GM21367 (cell line): ENCODE data around the gene MAPKAP1.
"Not testable (repeated sequence)": the region's sequence is repeated elsewhere in the genome, so short reads cannot be mapped to it uniquely, and the experiment has no call there.

Experiments used
- ATAC-seq: cut with Tn5 transposase; IDR thresholded peaks from one replicate; pipeline ENCODE4 v1.9.1; 2021; ENCODE audit not compliant: unreplicated experiment

The MAPKAP1 gene

DNA sequence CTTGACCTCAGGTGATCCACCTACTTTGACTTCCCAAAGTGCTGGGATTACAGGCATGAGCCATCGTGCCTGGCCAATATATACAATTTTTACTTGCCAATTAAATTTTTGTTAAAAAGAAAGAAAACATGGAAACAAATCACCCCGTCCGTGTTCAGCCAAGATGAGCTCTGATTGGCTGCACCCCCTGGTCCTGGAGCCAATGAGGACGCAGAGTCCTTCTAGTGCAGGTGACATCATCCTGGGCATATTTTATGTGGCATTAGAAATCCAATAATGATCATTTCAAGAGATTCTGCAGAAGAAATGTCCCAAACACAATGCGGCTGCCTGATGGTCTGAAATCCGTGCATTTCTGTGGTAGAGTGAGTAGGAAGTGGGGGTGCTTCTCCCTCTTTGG is 285.8 kb downstream of the MAPKAP1 start:
- ATAC-seq, result no peak

DNA sequence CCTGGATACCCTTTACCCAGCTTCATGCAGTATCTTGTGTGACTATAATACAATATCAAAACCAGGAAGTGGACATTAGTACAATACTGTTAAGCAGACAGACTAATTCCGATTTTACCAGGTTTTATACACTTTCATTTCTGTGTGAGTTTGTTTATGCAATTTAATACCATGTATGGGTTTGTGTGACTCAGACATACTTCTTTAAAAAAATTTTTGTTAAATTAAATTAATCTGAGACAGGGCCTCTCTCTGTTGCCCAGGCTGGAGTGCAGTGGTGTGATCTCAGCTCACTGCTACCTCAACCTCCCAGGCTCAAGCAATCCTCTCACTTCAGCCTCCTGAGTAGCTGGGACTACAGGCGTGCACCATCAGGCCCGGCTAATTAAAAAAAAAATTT is 288.6 kb downstream of the MAPKAP1 start:
- ATAC-seq, result no peak

DNA sequence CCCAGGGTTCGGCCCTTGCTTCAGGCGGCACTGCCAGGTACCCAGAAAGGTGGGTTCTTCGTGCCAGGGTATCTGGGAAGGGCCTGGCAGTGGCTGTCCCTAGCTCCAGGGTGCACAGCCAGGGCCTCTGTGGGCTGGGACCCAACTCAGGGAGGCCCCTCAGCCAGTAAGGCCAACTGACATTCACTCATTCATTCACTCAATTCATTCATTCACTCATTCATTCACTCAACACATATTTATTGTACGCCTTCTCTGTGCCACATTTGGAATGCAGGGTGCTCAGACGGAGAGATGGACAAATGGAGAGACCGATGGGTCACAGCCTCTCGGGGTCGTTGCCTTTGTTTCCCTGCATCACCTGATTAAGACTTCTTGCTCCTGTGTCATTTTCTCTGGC is 290.5 kb downstream of the MAPKAP1 start:
- no peak for ATAC-seq

DNA sequence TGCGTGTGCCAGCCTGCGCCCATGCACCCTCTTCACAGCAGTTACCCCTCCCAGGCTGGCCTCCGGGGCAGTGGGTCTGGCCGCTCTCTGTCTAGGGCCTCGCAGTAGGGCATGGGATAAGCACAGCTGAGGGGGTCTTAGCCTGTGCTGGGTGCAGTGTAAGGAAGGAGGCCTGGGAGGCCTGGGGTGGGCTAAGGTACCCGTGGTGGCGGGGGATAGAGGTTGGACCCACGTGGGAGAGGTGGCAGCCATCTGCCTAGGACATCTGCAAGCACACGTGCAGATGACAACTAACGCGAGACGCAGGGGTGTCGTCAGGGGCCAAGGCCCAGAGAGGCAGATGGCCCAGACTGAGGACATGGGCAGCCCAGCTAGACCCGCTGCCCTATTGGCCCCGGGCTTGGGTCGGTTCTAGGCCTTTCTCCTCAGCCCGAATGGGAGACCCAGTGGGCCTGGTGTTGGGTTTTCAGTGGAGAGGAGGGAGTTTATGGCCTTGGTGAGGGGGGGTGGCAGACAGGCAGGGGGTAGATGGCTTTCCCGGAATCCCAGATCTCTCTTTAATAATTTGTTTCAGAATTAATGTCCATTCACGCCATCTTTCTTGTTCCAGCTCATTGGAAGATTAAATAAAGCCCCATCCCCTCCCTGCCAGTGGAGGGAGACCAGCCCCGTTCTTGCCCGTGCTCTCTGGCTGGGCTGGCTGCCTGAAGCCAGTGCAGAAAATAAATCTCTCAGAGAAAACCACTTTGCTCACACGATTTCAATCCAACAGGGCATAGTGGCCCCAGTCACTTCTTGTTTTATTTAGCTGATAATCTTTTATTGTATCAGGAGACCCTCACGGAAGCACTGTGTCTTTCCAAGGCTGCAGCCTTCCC is 291.2 kb downstream of the MAPKAP1 start:
- ATAC-seq, result no peak

DNA sequence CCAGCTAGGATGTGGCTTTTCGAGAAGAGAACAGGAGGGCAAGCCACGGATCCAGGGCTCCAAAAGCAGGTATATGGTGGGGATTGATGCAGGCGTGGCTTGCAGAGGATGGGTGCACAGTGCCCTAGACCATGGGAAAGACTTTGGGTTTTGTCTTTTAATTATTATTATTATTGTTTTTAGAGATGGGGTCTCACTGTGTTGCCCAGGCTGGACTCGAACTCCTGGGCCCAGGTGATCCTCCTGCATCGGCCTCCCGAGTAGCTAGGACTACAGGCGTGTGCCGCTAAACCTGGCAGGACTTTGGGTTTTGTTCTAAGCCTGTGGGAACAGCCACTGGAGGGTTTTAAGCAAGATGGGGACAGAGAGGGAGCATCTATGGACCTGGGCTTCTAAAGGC is 293.4 kb downstream of the MAPKAP1 start:
- ATAC-seq, result no peak

DNA sequence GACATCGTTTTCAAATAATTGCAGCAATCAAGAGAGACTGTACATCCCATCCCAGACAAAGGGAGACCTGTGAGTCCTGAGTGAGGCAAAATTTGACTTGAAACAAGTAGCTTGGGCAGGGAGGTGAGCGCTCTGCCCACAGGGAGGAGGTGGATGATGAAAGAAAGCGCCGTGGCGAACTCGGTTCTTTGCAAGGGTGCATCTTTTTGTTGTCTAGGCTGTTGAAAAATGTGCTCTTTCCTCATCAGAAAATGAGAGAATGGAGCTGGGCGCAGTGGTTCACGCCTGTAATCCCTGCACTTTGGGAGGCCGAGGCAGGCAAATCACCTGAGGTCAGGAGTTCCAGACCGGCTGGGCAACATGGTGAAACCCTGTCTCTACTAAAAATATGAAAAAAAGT is 294.8 kb downstream of the MAPKAP1 start:
- ATAC-seq, result no peak

DNA sequence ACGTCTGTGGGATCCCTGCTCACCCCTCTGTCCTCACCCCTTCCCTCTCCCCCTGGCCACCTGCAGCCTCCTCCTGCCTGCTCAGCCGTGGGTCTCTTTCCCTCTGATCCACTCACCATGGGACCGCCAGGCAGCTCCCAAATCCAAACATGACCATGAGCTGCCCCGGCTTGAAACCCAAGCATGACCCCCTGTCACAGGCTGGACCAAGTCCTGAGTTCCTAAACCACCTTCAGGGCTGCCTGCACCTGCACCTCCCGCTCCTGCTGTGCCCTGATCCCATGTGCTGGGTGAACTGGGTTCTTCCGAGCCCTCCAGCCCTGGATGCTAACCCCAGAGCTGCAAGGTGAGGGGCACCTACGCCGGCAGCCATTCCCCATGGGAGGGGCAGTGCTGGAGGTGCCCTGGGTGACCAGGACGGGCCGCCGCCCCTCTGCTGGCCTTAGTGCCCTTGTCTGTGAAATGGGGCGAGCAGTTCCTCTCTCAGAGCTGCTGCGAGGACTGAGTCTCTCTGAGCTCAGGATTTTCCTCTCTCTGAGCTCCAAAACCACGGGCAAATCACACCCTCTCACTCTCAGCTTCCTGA is 295.7 kb downstream of the MAPKAP1 start:
- ATAC-seq, result no peak

DNA sequence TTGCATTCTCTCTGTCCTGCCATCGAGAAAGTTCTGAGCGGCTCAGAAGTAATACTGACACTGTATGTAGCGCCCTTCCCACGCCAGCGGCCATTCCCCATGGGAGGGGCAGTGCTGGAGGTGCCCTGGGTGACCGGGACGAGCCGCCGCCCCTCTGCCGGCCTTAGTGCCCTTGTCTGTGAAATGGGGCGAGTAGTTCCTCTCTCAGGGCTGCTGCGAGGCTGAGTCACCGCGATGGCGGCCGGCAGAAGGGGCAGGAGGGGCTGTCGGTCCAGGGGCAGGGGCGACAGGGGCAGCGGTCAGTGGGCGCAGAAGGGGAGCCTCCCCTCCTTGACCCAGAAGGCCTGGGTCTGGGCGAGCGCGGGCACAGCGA is 296.5 kb downstream of the MAPKAP1 start:
- no peak for ATAC-seq

DNA sequence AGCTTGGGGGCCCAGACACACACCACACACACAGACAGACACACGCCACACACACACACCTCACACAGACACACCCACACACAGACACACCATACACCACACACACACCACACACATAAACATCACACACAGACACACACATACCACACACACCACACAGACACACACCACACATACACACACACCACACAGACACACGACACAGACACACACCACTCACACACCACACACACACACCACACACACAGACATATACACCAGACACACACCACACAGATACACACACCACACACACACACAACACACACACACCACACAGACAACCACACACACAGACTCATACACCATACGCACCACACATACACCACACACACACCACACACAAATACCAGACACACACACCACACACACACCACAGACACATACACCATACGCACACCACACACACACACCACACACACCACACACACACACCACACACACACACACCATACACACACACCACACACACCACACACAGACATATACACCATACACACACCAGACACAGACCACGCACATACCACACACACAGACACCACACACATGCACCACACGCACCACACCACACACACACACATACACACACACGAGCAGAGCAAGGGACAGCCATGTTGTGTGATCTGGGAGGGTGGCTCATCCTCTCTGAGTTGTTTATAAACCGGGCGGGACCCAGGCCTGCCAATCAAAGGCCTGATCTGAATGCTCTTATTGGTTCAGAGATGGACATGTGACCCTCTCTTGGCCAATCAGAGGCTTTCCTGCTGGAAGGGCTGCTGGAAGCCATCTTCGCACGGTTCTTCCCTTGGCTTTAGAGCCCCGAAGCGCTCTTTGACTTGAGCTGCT is 297.1 kb downstream of the MAPKAP1 start:
- no peak for ATAC-seq

DNA sequence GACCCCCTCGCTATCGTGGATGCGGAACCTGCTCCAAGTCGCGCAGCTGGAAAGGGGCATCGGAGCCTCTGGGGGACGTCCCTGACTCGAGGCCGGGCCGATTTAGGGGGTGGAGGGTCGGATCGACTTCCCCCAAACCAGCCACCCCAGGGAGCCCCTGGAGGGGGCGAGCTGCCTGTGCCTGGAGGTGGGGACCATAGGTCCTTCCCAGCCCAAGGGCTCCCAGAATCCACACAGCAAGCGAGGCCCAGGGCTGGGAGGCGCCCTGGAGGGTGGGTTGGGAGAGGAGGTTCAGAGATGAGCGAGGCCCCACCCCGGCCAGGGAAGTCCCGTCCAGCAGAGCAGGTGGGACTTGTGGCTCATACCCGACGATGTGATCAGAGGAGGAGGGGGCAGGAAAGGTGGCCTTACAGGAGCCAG is 297.8 kb downstream of the MAPKAP1 start:
- no peak for ATAC-seq

DNA sequence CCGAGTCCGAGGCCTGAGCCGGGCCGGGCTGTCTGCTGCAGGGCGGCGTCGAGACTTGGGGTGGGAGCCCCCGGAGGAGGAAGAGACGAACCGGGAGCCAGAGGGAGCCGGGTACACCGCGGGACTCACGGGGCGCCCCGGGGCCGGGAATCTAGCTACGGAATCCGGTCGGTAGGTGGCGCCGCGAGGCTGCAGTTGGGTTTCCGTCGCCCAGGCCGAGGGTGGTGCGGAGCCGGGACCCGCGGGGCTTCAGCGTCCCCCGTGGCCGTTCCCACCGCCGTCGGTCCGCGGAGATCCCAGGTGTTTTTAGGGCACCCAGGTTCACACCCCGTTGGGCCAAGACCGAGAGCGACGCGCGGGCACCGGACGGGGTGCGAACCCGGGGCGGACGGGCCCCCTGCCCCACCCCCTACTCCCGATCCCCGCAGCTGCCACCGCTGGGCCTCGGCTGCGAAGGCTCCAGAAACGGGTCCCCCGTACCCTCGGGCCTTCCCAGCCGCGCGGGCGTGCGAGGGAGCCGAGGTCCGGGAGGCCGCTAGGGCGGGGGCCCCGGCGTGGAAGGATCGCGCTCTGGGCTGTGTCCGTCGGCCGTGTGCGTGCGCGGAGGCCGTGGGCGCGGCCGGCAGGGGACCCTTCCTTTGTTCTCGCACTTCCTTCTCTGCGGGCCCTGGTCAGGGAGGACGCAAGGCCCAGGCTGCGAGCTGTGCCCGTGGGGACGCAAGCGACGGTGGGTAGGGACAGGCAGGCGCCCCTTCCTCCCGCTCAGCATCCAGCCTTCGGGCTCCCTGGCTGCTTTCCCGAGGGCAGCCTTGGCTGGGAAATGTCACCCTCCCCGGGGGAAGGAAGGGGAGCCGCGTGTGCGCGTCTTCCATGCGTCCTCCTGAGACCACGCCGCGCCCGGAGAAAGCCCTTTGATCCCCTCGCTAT is 298.8 kb downstream of the MAPKAP1 start:
- peak; percentile 50 for ATAC-seq

DNA sequence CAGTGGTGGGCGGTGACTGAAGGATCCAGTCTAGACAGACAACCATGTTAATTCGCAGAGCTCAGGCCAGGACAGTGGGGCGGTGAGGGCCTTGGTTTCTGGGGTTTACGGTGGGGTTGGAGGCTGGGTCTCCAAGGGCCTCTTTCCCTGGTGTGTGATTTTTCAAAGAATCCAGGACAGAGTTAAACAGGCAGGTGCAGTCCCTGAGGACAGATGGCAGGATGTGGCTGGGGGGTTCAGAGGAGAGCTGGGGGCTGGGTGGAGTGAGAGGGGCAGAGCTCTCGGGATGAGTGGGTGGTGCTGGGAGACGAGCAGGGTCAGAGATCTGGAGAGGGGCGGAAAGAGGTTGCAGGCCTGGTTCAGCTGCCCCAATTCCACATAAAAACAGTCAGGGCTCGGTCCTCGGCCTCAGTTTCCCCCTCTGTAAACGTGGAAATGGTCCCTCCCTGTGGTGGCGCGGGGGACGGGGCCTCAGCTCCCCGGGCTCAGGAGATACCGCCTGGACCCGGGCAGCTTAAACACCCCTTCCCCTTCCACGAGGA is 299.5 kb downstream of the MAPKAP1 start:
- peak; percentile 27 for ATAC-seq

DNA sequence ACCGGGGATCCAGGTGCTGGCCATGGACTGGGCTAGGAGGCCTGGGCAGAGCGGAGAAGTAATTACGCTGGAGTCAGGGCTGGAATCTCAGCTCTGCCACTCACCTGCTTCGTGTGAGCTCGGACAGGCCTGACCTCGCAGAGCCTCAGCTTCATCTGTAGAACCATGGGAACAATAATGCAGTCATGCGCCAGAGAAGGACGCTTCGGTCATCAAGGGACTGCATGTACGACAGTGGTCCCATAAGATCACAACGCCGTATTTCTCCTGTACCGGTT is 300.3 kb downstream of the MAPKAP1 start:
- no peak for ATAC-seq

DNA sequence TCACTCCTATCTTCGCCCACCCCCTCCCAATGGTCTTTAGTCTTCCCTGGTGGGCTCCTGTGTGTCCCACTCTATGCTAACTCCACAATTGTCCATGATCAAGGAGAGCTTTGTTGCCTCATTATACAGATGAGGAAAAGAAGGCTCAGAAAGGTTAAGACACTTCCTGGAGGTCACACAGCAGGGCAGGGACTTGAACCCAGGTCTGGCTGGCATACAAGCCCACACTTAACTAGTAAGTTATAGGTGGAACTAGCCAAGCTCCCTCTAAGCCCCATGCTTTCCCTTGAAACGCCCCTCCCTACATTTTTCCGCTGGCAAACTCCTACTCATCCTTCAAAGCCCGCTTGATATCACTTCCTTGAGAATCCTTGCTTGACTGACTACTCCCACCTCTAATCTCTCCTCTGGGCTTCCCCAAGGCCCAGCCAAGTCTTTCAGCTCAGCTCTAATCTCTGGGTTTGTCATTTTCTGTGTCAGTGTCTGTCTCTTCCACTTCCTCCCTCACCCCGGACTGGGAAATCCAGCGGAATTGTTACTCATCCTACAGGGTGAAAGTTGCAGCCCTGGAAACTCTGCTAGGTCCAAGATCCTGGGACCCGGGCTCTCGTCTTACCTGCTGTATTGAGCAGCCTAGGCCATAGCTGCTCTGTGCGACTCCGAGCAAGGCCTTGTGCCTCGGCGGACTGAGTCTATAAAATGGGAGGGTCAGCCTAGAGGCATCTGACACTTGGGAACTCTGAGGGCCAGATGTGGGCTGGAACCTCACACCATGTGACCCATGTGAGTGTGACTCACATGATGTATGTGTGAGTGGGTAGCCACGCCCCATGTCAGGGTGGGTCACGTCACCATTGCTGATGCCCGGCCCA is 300.8 kb downstream of the MAPKAP1 start:
- ATAC-seq, result no peak

DNA sequence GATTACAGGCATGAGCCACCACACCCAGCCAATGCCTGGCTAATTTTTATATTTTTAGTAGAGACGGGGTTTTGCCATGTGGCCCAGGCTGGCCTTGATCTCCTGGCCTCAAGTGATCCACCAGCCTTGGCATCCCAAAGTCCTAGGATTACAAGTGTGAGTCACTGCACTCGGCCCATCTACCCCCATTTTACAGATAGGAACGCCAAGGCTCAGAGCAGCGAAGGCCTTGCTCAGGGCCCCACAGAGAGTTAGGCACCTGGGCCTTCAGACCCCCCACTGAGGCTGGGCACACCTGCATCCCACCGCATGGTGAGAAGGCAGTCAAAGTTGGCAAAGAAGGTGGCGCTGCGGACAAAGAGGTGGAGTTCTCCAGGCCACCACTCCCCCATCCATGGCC is 302.3 kb downstream of the MAPKAP1 start:
- no peak for ATAC-seq

DNA sequence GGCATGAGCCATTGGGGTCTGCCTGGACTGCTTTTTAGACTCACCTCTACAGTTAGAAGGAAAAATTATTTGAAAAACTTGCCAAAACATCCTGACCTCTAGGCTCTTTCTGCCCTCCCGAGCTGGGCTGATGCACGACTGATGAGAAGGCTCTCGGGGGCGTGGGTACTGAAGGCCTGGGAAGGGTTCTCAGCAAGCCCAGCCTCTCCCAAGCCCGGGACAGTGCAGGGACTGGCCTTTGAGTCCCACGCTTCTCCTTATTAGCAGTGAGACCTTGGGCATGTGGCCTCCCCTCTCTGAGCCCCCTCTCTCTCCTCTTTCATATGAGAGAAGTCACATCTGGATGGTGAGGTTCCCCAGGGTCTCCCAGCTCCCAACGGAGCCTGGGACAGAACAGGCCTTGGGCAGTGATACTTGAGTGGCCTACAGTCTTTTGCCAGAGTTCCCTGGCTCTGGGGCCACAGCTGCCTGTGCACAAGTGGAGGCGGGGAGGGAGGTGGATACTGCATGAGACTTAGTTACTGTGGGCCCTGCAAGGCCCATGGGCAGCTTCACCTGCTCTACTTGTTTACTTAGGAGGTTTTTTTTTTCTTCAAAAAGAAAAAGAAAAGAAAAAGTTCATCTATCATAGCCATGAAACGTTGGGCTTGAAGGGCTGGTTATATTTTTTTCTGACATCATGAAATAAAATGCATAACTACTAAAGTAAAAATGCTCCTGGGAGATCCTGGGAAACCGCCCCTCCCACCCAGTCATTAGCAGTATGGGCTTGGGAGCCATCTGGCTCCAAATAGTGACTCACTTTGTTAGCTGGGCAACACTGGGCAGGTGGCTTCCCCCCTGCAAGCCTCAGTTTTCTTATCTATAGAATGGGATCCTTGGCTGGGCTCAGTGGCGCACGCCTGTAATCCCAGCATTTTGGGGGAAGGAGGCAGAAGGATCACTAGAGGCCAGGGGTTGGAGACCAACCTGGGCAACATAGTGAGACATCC is 306.0 kb downstream of the MAPKAP1 start:
- no peak for ATAC-seq

DNA sequence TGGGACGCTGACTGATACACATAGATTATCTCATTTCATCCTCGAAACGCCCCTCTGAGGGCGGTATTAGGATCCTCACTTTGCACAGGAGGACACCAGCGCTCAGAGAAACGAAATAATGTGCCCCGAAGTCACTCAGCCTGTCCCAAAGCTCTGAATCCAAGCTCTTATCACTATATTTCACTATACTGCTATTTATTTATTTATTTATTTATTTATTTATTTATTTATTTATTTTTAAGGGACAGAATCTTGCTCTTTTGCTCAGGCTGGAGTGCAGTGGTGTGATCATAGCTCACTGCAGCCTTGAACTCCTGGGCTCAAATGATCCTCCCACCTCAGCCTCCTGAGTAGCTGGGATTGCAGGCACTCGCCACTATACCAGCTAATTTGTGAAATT is 306.8 kb downstream of the MAPKAP1 start:
- ATAC-seq, result not testable (repeated sequence)

DNA sequence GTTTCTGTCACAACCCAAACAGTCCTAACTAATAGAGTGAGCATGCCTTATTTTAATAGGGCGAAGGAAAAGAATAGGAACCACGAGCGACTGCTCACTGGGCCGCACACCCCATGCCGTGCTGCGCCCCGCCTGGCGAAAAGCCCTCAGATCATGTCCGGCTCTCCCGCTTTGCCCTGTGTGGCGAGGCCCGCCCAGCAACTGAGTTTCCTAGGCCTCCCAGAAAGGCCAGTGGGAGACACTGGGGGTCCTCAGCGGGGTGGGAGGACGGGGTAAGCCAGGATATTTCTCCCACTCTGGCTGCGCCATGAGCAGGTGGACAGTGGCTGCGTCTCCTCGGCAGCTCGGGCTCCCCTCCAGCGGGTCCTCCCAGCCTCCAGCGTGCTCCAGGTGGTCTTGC is 307.3 kb downstream of the MAPKAP1 start:
- no peak for ATAC-seq
